HTERT RPE-1 (cell line): Measurements from ENCODE around the gene ACP4.
"Not testable (repeated sequence)": the region's sequence is repeated elsewhere in the genome, so short reads cannot be mapped to it uniquely, and the experiment has no call there.

ENCODE experiments used
- in situ Hi-C: fragments of 300-500 bp; cut with MboI; formaldehyde crosslinking; loops from 4 replicates; pipeline ENCODE4 v1.14.3; 2020; ENCODE audit warnings: low sequenced_read_pairs

Gene ACP4

GRCh38 chr19:50796634-50797428, 6.6 kb downstream of the ACP4 start:
- in situ Hi-C loops: no loop called here

- in situ Hi-C loops: no loop called here
Observed at GRCh38 chr19:50797429-50797780, 7.2 kb downstream of the ACP4 start.

- in situ Hi-C loops: no loop called here
Observed at GRCh38 chr19:50797781-50798658, 7.8 kb downstream of the ACP4 start.

GRCh38 chr19:50798659-50799546, 8.7 kb downstream of the ACP4 start:
- in situ Hi-C loops: no loop called here

- in situ Hi-C loops: no loop called here
Observed at GRCh38 chr19:50799547-50799851, 9.3 kb downstream of the ACP4 start.

DNA sequence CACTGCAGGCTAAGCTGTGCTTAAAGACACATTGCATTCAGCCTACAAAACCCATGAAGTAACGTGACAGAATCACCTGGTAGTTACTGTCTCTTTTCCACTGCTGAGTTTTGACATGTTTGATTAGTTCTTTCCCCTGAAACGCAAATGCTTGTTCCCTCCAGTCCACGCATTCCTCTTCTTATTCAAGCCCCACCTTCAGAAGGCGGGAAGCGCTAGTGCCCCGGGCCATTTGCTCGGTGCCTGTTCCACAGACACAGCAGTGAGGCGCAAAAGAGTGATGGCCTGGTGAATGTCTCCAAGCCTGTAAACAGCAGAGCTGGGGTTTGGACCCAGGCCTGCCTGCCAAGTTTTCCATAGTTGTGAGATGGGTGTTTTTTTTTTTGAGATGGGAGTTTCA, 10.9 kb downstream of the ACP4 start:
- in situ Hi-C loops: no loop called here

GRCh38 chr19:50803633-50804419, 13.6 kb downstream of the ACP4 start:
- in situ Hi-C loops: no loop called here

DNA sequence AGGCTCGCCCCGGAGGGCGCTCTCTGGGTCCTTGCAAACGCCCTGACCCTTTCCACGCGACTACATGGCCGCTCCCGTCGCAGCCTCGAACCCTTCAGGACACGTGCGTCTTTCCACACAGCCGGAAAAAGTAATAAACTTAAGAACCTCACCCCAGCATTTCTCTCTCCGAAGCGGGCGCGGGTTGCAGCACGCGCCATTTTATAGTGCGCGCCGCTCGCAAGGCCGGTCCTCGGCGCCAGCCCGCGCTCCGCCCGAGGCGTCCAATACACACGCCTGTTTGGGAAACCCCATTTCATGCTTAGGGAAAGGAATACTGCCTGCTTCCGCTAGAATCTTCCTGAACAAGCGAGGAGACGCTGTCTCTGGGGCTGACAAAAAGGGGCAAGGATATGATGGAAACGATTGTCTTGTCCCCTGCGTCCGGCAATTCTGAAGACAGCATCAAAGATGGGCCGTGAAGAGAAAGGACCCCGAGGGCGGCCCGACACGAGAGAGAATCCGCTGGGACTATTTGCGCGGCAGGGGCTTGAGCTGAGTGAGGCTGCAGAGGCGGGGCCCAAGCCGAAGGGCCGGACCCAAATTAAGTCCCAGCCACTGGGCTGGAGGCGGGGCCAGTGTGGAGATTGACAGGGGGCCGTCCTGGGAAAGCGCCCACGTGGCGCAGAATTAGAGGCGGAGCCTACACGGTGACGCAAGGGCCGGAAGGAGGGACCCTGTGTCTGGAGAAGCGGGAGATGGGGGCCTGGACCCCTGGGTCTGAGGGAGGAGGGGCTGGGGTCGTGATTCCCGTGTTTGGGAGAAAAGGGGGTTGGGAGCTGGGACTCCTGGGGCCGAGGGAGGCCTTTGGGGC, 14.4 kb downstream of the ACP4 start:
- in situ Hi-C loops: no loop called here

- in situ Hi-C loops: no loop called here
Observed at GRCh38 chr19:50808856-50809255, 18.6 kb downstream of the ACP4 start.

GRCh38 chr19:50811622-50812238, 21.5 kb downstream of the ACP4 start:
- in situ Hi-C loops: not testable (repeated sequence)

DNA sequence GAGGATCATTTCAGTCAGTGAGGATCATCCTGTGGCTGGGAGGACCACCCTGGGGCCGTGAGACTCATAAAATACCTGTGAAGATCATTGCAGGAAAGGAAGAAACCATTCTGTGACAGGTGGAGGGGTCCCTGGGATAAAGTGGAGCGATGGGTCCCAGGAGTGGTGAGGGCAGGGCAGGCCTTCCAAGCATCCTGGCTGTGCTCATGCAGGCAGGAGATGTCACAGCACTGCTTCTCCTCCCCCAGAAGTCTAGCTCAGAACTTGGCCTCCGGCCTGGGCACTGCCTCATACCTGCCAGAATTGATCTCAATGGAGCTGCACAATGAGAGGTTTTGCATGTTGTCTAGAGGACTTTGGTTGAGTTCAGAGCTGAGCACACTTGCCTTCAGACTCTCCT, 22.3 kb downstream of the ACP4 start:
- in situ Hi-C loops: no loop called here

GRCh38 chr19:50814883-50815282, 24.7 kb downstream of the ACP4 start:
- in situ Hi-C loops: no loop called here

DNA sequence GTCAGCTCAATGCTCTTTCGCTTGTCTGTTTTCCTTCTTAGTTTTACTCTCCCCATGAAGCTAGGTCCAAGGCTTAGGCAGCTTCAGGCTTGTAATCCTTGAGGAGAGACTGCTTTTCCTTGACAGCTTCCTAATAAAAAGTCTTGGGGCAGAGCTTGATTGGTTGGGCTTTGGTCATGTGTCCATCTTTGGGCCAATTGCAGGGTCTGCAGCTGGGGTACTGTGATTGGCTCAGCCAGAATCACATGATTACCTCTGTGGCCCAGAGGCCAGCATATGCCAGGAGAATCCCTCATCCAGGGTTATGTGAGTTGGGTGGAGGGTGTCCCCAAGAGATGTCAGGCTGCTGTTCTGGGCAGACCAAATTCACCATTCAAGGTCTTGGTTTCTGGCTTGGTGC, 25.2 kb downstream of the ACP4 start:
- in situ Hi-C loops: no loop called here

DNA sequence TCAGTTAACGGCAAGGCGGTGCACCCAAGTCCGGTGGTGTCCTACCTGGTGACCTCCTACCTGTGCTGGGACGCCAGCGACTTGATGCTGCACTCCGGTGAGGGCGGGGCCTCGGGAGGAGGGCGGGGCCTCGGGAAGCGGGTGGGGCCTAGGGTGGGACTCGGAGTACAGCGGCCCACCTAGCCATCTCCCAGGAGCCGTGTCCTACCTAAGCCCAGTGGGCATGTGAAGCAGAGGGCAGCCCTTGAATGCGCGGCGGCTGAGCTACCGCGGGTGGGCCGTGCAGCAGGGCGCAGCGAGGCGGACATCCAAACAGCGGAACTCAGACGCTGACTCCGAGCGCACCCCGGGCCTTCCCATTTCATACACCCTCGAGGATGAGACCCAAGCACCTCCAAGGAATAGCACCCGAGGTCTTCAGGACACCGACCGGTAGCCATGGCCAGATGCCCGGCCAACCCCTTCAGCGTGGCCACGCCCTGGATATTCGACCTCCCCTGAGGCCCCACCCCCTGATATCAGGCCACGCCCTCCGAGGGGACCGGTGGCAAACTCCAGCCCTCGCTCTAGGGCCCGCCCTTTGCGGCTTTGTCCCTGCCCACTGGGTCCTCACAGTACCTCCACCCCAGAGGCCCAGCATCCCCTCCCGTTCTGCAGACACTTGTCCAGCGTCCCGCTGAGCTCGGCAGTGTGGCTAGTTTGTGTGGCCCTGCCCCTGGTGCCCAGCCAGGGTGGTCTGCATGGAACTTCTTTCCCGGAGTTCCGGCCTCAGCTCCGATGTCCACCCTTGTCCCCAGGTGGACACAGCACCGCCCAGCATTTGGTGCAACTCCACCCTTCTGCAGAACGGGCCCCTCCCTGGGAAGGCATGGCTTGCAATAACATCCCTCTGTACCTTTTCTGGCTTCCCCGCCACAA, 28.0 kb downstream of the ACP4 start:
- in situ Hi-C loops: no loop called here

DNA sequence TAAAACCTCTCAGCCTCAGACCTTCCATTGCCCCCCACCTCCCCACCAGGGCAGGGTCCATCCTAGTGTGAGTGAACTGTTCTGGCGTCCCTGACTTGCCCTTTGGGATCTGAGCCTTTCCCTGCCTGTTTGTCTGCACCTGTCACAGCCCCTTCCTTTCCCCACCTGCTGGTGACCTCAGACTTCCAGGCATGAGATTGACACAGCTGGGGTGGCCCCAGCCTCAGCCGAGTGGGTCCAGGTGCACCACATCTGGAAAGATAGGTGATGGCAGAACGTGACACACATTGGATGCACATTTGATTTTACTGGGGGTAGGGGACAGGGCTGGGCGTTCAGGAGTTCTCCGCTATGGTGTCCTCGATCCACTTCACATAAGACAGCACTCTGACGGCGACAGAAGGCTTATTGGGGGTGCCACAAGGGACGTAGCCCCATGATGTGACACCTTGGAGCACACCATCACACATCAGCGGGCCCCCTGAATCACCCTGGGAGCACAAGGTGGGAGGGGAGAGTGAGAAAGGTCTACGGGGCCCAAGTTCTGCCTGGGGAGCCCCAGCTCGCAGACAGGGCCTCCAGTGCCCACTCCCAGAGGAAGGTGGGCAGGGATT, 28.8 kb downstream of the ACP4 start:
- in situ Hi-C loops: no loop called here

- in situ Hi-C loops: no loop called here
Observed at GRCh38 chr19:50819636-50820035, 29.4 kb downstream of the ACP4 start.

DNA sequence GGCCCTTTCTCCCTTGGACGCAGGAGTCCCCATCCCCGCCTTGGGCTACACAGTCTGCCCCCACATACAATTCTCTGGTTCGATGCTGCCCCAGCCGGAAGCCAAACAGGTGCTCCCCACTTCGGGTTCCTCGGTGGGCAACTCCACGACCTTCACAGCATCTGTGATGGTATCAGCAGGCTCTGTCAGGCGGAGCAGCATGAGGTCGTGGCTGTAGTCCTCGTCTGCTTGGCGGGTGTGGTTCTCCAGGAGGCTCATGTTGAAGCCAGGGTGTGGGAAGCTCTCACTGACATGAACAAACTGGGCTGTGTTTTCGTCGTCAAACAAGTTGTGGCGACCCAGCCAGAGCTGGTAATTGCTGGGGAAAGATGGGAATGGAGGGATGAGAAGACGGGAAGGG, 29.9 kb downstream of the ACP4 start:
- in situ Hi-C loops: no loop called here
